Right hindlimb (tissue), 1 donor: ENCODE results near the gene SEL1L3.
"Not testable (repeated sequence)": the region's sequence is repeated elsewhere in the genome, so short reads cannot be mapped to it uniquely, and the experiment has no call there.

Source experiments
- DNase-seq: peaks from one replicate; pipeline ENCODE4 v3.0.0-alpha.2; 2018

SEL1L3 gene

DNA sequence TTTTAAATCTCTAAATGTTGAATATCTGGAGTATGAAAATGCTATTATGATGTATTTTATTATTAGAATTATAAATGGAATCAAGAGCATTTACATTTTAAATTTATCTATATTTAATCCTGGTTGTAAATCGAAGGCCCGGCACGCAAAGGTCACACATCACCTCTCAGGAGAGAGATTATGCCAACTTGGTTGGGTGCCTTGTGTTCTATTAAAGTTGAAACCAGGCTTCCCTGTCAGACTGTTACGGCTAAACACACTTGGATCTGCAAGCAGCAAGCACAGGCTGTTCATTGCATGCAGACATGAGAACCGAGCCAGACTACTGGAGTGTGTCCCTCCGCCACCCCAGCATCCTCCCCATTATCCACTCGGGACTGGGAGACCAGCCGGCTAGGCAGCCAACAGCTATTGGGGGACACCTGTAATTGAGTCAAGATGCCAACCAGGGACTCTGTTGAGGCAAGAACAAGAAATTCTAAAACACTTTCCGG, 16.4 kb upstream of the SEL1L3 start:
- no peak for DNase-seq

- no peak for DNase-seq
Measured at GRCh38 chr4:25878676-25879075, 15.9 kb upstream of the SEL1L3 start.

- DNase-seq = no peak
Measured at GRCh38 chr4:25875281-25875745, 12.5 kb upstream of the SEL1L3 start.

GRCh38 chr4:25874655-25875054, 11.9 kb upstream of the SEL1L3 start:
- DNase-seq = no peak

DNA sequence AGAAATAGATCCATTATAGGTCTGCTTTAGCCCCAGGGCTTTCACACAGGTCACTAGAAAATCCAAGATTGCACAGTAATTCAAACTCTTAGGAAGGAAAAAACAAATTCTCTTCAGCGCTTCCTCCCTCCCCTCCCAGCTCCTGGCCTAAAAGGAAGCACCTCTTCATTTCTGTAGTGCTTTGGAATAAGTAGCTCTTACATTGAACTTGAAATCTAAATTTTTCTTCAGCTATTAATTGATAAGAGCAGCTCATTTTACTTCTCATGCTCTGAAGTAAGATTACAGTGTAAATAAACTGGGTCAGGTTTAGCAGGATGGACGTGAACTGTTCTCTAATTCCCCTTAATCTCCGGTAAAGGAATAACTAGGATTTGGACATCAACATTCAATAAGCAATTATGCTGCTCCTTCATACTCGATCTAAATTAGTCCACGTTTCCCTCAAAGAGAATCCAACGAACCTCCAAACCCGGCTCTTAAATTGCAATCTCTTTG, 10.9 kb upstream of the SEL1L3 start:
- no peak for DNase-seq

- DNase-seq = no peak
Measured at GRCh38 chr4:25872851-25873631, 10.3 kb upstream of the SEL1L3 start.

GRCh38 chr4:25870081-25870480, 7.3 kb upstream of the SEL1L3 start:
- DNase-seq = no peak

- DNase-seq = no peak
Measured at GRCh38 chr4:25867781-25868294, 5.0 kb upstream of the SEL1L3 start.

DNA sequence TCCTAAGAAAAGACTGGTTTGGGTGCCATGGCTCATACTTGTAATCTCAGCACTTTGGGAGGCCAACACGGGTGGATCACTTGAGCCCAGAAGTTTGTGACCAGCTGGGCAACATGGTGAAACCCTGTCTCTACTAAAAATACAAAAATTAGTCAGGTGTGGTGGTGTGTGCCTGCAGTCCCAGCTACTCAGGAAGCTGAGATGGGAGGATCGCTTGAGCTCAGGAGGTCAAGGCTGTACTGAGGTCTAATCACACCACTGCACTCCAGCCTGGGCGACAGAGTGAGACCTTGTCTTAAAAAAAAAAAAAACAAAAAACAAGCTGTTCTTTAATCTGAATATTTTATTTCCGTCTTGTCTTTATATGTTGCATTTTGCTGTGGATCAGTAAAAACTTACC, 3.6 kb upstream of the SEL1L3 start:
- DNase-seq = not testable (repeated sequence)

DNA sequence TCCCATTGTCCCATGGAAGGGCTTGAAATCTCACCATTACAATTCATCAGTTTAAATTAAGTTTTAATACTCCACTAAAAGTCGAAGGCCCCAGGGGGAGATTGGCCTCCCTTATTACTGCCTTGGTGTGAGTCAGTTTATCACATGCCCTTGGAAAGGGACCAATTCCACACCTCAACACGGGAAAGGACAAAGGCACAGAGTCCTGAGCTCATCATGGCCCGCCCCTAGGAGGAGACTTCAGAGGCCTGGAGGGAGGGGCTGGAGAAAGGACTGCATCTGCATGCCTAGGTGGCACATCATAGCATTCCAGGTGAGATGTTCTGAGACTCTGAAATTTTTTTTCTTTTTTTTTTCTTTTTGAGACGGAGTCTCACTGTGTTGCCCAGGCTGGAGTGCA, 2.8 kb upstream of the SEL1L3 start:
- DNase-seq = no peak

DNA sequence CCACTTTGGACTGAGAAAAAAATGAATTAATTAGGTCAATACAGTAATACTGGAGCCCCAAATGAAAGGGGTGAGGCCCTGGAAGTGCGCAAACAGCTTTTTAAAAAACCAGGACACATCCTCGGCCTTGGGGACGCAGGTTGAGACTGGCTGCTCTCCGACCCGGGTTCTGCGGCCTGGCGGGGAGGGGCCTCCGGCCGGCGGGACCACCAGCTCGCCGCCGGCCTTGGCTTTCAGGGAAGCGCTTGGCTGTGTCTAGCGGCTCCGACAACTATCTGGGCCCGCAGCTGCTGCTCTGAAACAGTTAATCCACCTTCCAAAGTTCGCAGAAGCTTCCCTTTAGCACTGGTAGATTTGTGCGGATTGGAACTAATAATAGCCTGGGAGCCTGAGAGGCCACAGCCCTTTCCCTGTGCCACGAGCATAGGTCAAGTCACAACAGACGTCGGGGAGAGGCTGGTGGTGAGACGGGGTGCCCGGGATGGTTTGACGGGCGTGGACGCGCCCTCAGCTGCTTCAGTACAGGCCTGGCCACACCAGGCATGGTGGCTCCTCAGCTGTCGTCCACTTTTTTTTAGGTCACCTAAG, 1.1 kb upstream of the SEL1L3 start:
- peak; percentile 41 for DNase-seq

DNA sequence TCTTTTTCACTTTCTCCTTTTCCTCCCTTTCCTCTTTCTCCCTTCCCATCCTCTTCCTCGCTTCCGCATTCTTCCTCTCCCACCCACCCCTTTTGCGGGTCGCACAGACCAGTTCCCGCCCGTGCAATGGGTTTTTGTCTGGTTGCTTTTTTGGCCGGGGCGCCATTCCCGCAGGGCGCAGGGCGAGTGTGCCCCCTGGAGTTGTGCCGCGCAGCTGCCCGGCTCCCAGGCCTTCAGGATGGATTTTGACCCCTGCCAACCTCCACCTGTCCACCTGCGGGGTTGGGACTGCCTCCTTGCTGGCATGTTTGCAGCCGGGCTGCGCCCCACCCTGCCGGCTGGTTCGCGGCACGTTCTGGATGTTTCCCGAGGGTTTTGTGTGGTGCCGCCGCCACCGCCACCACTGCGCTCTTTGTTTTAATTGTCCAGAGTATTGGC, 578 bp upstream of the SEL1L3 start:
- no peak for DNase-seq

GRCh38 chr4:25861951-25862410, 807 bp downstream of the SEL1L3 start:
- peak; percentile 27 for DNase-seq

- no peak for DNase-seq
Measured at GRCh38 chr4:25861280-25861950, 1.4 kb downstream of the SEL1L3 start.

GRCh38 chr4:25860586-25861279, 2.1 kb downstream of the SEL1L3 start:
- DNase-seq = no peak

DNA sequence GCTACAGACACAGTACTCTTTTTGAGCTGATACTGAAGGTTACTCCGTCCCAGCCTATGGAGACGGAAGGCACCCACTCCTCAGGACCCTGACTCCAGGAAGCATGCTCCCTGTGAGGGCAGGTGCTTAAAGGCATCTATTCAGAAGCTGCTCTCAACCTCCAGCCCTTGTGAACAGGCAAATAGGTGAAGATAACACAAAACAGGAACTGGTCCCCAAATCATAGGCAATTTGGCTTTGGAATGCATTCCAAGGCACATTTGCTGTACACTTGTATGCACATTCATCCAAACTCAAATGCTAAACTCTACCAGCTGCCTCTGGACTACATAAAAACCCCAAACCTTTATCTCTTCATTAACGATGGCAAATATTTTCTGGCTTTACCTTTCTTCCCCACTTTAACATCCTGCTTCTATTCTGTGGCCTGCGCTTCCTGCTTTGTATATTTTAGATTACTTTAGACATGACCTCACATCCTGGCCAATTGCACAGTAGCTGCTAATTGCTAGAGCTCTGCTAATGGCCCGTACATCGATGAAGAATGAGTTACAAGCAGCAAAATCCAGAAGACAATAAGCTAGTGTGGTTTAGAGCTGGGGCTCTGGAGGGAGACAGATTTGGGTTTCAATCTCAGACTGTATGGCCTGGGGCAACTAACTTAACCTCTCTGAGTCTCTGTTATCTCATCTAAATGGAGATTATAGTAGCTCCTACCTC, 3.2 kb downstream of the SEL1L3 start:
- DNase-seq = no peak

- no peak for DNase-seq
Measured at GRCh38 chr4:25857851-25858400, 4.9 kb downstream of the SEL1L3 start.

DNA sequence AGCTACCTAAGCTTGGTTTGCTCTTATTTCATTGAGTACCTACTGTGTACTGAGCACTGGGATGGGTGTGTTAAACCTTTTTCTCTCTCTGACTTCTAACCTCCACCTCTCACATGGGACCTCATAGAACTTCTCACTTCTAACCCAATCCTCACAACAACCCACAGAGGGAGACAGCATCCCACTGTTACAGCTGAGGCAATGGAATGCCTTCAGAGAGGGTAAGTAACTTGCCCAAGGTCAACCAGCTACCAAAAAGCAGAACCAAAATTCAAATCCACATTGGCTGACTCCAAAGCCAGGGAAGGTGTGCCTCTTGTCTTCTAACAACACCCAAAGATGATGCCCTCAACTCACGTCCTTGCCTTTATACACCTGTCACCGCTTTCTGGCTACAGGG, 5.4 kb downstream of the SEL1L3 start:
- DNase-seq = no peak

- no peak for DNase-seq
Measured at GRCh38 chr4:25856756-25857155, 6.0 kb downstream of the SEL1L3 start.

DNA sequence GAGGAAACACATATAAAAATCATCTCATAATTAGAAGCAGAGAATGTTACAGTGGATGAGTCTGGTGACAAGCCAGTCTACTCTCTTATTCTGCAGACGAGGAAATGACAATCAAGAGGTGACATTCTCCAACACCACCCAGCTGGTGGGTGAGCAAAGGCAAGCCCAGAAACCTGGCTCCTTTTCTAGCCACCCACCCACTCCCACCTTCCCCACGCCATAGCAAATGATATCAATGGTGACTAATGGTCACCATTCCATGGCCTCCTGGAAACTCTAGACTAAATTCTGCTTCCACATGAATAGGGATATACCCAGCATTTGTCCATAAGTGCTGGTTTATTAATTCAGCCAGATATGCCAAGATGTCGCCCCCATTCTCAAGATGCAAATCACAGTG, 10.7 kb downstream of the SEL1L3 start:
- no peak for DNase-seq

DNA sequence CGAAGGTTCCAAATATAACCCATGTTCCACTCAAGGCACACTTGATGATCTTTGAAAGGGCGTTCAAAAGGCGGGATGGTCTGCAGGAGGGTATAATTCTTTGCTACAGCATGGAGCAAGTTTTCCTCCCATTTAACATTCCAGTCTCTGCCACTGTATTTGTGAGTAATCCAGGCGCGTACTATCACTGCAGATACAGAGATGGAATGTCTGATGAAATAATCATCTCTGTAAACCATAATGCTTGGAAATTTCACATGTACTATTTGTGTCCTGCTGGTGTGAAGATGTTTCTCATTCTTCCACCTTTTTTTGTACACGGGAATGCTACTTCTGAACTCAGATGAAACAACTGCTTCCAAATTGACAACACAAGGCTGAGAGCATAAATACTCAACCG, 15.5 kb downstream of the SEL1L3 start:
- DNase-seq = no peak
